ENCODE measurements around the gene DDR2.

DNA sequence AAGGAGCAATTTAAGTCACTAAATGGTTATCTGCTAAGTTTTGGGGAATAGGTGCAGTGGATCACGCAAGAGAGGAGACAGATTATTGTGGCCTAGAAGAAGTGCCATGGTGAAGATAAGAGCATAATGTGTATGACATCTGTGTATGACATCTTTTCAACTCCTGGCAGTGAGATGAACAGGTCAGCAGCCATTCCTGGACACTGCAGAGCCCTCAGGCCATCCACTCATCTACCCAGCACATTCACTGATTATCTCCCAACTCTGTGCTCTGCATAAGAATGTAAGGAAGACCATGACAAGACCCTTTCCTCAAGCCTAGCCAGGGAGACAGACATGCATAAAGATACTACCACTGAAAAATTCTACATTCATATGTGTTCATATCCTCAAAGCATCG, 73.7 kb downstream of the DDR2 start:
- TF ChIP-seq, protein P1, sequence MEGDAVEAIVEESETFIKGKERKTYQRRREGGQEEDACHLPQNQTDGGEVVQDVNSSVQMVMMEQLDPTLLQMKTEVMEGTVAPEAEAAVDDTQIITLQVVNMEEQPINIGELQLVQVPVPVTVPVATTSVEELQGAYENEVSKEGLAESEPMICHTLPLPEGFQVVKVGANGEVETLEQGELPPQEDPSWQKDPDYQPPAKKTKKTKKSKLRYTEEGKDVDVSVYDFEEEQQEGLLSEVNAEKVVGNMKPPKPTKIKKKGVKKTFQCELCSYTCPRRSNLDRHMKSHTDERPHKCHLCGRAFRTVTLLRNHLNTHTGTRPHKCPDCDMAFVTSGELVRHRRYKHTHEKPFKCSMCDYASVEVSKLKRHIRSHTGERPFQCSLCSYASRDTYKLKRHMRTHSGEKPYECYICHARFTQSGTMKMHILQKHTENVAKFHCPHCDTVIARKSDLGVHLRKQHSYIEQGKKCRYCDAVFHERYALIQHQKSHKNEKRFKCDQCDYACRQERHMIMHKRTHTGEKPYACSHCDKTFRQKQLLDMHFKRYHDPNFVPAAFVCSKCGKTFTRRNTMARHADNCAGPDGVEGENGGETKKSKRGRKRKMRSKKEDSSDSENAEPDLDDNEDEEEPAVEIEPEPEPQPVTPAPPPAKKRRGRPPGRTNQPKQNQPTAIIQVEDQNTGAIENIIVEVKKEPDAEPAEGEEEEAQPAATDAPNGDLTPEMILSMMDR (IDR thresholded peaks at IDR 0.05) = no peak
- TF ChIP-seq POLR2A (IDR thresholded peaks at IDR 0.05) (no peak), POLR2AphosphoS5 (IDR thresholded peaks at IDR 0.05) (no peak)
